ENCODE data around the gene TBXA2R.

TBXA2R gene

DNA sequence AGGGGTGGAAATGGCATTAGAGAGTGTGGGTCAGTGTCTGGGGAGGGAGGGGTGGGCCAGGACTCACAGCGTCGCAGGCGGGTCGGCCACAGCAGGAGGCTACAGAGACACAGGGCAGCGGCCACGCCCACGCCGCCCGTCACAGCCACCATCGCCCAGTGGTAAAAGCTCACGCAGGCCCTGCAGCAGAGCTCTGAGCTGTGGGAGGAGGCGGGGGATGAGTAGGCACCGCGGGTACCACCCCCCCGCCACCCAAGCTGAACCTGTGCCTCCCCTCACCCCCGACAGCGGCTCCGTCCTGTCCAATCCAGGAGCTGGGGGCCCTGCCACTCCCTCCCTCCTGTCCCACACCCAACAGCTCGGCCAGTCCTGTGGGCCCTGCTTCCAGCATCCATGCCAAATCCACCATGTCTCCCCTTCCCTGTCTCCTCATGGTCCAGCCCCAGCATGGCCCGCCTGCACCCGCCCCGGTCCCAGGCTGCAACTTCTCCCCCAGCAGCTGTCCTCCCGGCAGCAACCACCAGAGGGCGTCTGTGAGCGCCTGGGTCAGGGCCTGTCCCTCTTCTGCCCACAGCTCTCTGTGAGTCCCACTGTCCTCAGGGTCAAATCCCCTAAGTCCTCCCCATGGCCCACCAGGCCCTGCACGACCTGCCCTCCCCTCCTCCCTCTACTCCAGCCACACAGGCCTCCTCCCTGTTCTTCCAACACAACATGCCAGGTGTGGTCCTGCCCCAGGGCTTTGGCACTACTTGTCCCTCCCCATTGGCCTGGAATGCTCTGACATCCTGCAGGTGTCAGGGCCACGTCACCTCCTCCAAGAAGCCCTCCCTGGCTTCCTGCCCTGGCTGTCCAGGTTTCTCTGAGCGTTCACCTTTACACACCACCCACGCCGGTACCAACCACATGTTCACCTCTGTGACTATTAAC is 61.7 kb downstream of the TBXA2R start:
- peak; percentile 79 for DNase-seq
- Histone ChIP-seq H3K27me3 (ENCODE audit: insufficient read depth, low read depth, severe bottlenecking) (no peaks in the 10 kb centered on the region), H3K36me3 (peaks cover 35% of the 10 kb centered on the region), H3K4me3 (ENCODE audit: low read depth, low read length) (no peak overlapping the region), H3K9me3 (ENCODE audit: severe bottlenecking) (no peaks in the 10 kb centered on the region), H3K27ac (no peak overlapping the region)
- TF ChIP-seq, protein P1, sequence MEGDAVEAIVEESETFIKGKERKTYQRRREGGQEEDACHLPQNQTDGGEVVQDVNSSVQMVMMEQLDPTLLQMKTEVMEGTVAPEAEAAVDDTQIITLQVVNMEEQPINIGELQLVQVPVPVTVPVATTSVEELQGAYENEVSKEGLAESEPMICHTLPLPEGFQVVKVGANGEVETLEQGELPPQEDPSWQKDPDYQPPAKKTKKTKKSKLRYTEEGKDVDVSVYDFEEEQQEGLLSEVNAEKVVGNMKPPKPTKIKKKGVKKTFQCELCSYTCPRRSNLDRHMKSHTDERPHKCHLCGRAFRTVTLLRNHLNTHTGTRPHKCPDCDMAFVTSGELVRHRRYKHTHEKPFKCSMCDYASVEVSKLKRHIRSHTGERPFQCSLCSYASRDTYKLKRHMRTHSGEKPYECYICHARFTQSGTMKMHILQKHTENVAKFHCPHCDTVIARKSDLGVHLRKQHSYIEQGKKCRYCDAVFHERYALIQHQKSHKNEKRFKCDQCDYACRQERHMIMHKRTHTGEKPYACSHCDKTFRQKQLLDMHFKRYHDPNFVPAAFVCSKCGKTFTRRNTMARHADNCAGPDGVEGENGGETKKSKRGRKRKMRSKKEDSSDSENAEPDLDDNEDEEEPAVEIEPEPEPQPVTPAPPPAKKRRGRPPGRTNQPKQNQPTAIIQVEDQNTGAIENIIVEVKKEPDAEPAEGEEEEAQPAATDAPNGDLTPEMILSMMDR (IDR thresholded peaks at IDR 0.05; ENCODE audit: low read depth, low read length): peak; percentile 98

Measured in WERI-Rb-1 (cell line).